WERI-Rb-1 (cell line): Measurements from ENCODE around the gene TCFL5.

Experiments
- DNase-seq: peaks from one replicate; pipeline ENCODE4 v3.0.0-alpha.2; 2020
- H3K27ac ChIP-seq: fragments of 250-450 bp; sonication (Bioruptor Pico); 2 replicates; pipeline ENCODE4 v1.5.1; 2020; ENCODE audit warnings: mild to moderate bottlenecking, moderate library complexity
- H3K27me3 ChIP-seq: fragments of 250-450 bp; sonication (Bioruptor Pico); 2 replicates; pipeline ENCODE4 v1.5.1; 2021; ENCODE audit warnings: mild to moderate bottlenecking, low read depth, moderate library complexity; ENCODE audit not compliant: insufficient read depth, severe bottlenecking
- H3K36me3 ChIP-seq: fragments of 250-450 bp; sonication (Bioruptor Pico); 2 replicates; pipeline ENCODE4 v1.5.1; 2020; ENCODE audit warnings: mild to moderate bottlenecking, moderate library complexity
- H3K4me3 ChIP-seq: 2 replicates; pipeline ENCODE4 v1.5.1; 2011; ENCODE audit warnings: low read depth, mild to moderate bottlenecking, control low read depth, low read length
- H3K9me3 ChIP-seq: fragments of 250-450 bp; sonication (Bioruptor Pico); 2 replicates; pipeline ENCODE4 v1.5.1; 2021; ENCODE audit warnings: mild to moderate bottlenecking, moderate library complexity; ENCODE audit not compliant: severe bottlenecking
- CTCF ChIP-seq: IDR thresholded peaks from 2 replicates; pipeline ENCODE4 v1.5.1; 2011; ENCODE audit warnings: low read depth, mild to moderate bottlenecking, control low read depth, inconsistent platforms, low read length

The TCFL5 gene

GRCh38 chr20:62872184-62872847, 10.7 kb upstream of the TCFL5 start:
- no peaks in the 10 kb centered on the region for H3K27me3 ChIP-seq
- no peak overlapping the region for H3K4me3 ChIP-seq
- no peaks in the 10 kb centered on the region for H3K36me3 ChIP-seq
- no peak for TF ChIP-seq CTCF
- H3K9me3 ChIP-seq, result peaks cover 11% of the 10 kb centered on the region
- H3K27ac ChIP-seq, result no peak overlapping the region
- DNase-seq, result no peak

GRCh38 chr20:62864207-62864606, 2.6 kb upstream of the TCFL5 start:
- no peaks in the 10 kb centered on the region for H3K27me3 ChIP-seq
- no peak overlapping the region for H3K27ac ChIP-seq
- TF ChIP-seq CTCF, result no peak
- no peak overlapping the region for H3K4me3 ChIP-seq
- H3K9me3 ChIP-seq, result peaks cover 6% of the 10 kb centered on the region
- no peak for DNase-seq
- H3K36me3 ChIP-seq, result peaks cover 2% of the 10 kb centered on the region; the same call in 1 of the 2 replicates

GRCh38 chr20:62860924-62861691, 514 bp downstream of the TCFL5 start:
- Histone ChIP-seq H3K27me3 (no peaks in the 10 kb centered on the region), H3K36me3 (peaks cover 18% of the 10 kb centered on the region), H3K4me3 (peak overlapping the region; percentile 51), H3K9me3 (peaks cover 6% of the 10 kb centered on the region), H3K27ac (peak overlapping the region; percentile 69)
- no peak for DNase-seq
- no peak for TF ChIP-seq CTCF

GRCh38 chr20:62860391-62860923, 1.2 kb downstream of the TCFL5 start:
- peak overlapping the region; percentile 51 for H3K4me3 ChIP-seq
- no peak overlapping the region for H3K27ac ChIP-seq
- no peak for DNase-seq

GRCh38 chr20:62859721-62860120, 1.9 kb downstream of the TCFL5 start:
- no peaks in the 10 kb centered on the region for H3K27me3 ChIP-seq
- no peak for TF ChIP-seq CTCF
- no peak overlapping the region for H3K27ac ChIP-seq
- DNase-seq, result no peak
- peaks cover 31% of the 10 kb centered on the region for H3K36me3 ChIP-seq
- peaks cover 6% of the 10 kb centered on the region for H3K9me3 ChIP-seq
- H3K4me3 ChIP-seq, result no peak overlapping the region

More at GRCh38 chr20:62860391-62860923, 1.2 kb downstream of the TCFL5 start:
- H3K36me3 ChIP-seq, result peaks cover 23% of the 10 kb centered on the region
- no peaks in the 10 kb centered on the region for H3K27me3 ChIP-seq
- peaks cover 6% of the 10 kb centered on the region for H3K9me3 ChIP-seq
- TF ChIP-seq CTCF, result no peak
